GM18858 (cell line): ENCODE data around the gene RIN3.

Source experiments
- ATAC-seq: cut with Tn5 transposase; IDR thresholded peaks from one replicate; pipeline ENCODE4 v1.9.1; 2021; ENCODE audit not compliant: unreplicated experiment

RIN3 gene

GRCh38 chr14:92552066-92552465, 38.5 kb downstream of the RIN3 start:
- no peak for ATAC-seq

- ATAC-seq: no peak
Measured at GRCh38 chr14:92553438-92553837, 39.9 kb downstream of the RIN3 start.

- no peak for ATAC-seq
Measured at GRCh38 chr14:92555465-92556111, 42.0 kb downstream of the RIN3 start.

GRCh38 chr14:92556255-92556741, 42.7 kb downstream of the RIN3 start:
- no peak for ATAC-seq

- no peak for ATAC-seq
Measured at GRCh38 chr14:92556863-92557543, 43.4 kb downstream of the RIN3 start.

GRCh38 chr14:92557544-92557912, 43.9 kb downstream of the RIN3 start:
- ATAC-seq: no peak

- no peak for ATAC-seq
Measured at GRCh38 chr14:92558319-92558718, 44.7 kb downstream of the RIN3 start.

- ATAC-seq: no peak
Measured at GRCh38 chr14:92559486-92559885, 45.9 kb downstream of the RIN3 start.

- ATAC-seq: no peak
Measured at GRCh38 chr14:92560106-92560865, 46.7 kb downstream of the RIN3 start.

- ATAC-seq: no peak
Measured at GRCh38 chr14:92561906-92562479, 48.4 kb downstream of the RIN3 start.

GRCh38 chr14:92563359-92563758, 49.8 kb downstream of the RIN3 start:
- ATAC-seq: peak; percentile 76

GRCh38 chr14:92563765-92564285, 50.2 kb downstream of the RIN3 start:
- ATAC-seq: no peak

- ATAC-seq: no peak
Measured at GRCh38 chr14:92564344-92565039, 50.9 kb downstream of the RIN3 start.

GRCh38 chr14:92565040-92565717, 51.6 kb downstream of the RIN3 start:
- no peak for ATAC-seq

GRCh38 chr14:92565718-92566115, 52.1 kb downstream of the RIN3 start:
- no peak for ATAC-seq

GRCh38 chr14:92567173-92567725, 53.7 kb downstream of the RIN3 start:
- ATAC-seq: no peak

GRCh38 chr14:92568621-92569479, 55.3 kb downstream of the RIN3 start:
- ATAC-seq: peak; percentile 64

GRCh38 chr14:92570674-92571262, 57.2 kb downstream of the RIN3 start:
- ATAC-seq: no peak

- ATAC-seq: no peak
Measured at GRCh38 chr14:92572050-92572449, 58.5 kb downstream of the RIN3 start.
